Upper lobe of right lung (tissue), 1 donor: ENCODE measurements around the gene NLGN1. TPM values are rescaled to one million over a fixed set of nuclear protein-coding genes. Genes with fewer than 3 reads are reported as not detected.

ENCODE experiments used
- ATAC-seq: fragments of 200-7000 bp; cut with Tn5 transposase; one replicate; pipeline ENCODE4 v1.9.1; 2020; ENCODE audit warnings: mild to moderate bottlenecking, moderate library complexity
- DNase-seq: peaks from one replicate; pipeline ENCODE4 v3.0.0-alpha.2; 2020
- H3K27ac ChIP-seq: fragments of 200-600 bp; one replicate; pipeline ENCODE4 v1.8.0; 2022
- H3K27me3 ChIP-seq: fragments of 200-600 bp; one replicate; pipeline ENCODE4 v1.8.0; 2022; ENCODE audit warnings: mild to moderate bottlenecking
- H3K36me3 ChIP-seq: fragments of 200-600 bp; one replicate; pipeline ENCODE4 v1.8.0; 2022
- H3K4me1 ChIP-seq: fragments of 200-600 bp; one replicate; pipeline ENCODE4 v1.8.0; 2022
- H3K4me3 ChIP-seq: fragments of 200-600 bp; one replicate; pipeline ENCODE4 v1.8.0; 2022; ENCODE audit warnings: mild to moderate bottlenecking
- H3K9me3 ChIP-seq: fragments of 200-600 bp; one replicate; pipeline ENCODE4 v1.8.0; 2022
- intact Hi-C: fragments of 100-400 bp; cut with DNase I; formaldehyde crosslinking; loops from one replicate; pipeline ENCODE4 v1.11.0; 2022
- total RNA-seq: library from RNA; stranded (reverse); fragmentation: NEBNext Ultra II Directional; extraction: Animal tissue kit (Norgen Biotek cat#: 25700); gene quantifications from one replicate; pipeline ENCODE4 v1.2.1, GENCODE V29; 2021
- TF ChIP-seq, protein P1 (sequence below): fragments of 200-600 bp; IDR thresholded peaks from one replicate; pipeline ENCODE4 v1.8.0; 2022; ENCODE audit warnings: antibody characterized with exemption
- donor health status: DM: no; HTN: yes; CAD: no; lungs with severe emphysema.

The NLGN1 gene
- total RNA-seq, 1 donor from 2014 or later, result 3.3 TPM

DNA sequence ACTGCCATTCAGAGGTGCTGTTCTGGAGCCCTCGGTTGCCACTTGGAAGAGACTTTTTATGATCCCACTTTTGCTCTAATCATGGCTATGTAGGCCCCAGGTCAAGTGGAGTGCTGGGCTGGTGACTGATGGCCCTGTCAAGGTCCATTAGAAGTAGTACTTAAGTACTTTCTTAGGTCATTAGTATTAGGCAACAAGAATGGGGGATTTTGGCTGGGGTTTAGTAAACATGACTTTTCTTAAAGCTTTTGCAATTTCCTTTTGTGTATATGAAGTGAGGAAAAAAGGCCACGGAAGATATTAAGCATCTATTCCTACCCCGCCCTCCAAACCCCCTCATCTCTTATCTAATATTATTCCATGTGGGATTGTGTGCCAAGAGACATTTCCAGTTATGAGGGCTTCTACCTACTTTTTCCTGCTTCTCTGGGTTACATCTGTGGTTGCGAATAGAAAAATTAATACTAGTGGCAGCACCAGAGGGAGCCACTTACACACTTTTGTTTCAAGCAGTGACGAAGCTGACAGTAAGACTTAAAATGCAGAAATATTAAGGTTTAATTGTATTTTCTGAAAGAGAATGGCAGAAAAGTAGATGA, 13.9 kb downstream of the NLGN1 start:
- Histone ChIP-seq H3K9me3 (no peaks in the 10 kb centered on the region), H3K27ac (no peak overlapping the region), H3K27me3 (no peaks in the 10 kb centered on the region), H3K4me1 (no peaks in the 10 kb centered on the region), H3K36me3 (no peaks in the 10 kb centered on the region), H3K4me3 (no peak overlapping the region)
- TF ChIP-seq, protein P1, sequence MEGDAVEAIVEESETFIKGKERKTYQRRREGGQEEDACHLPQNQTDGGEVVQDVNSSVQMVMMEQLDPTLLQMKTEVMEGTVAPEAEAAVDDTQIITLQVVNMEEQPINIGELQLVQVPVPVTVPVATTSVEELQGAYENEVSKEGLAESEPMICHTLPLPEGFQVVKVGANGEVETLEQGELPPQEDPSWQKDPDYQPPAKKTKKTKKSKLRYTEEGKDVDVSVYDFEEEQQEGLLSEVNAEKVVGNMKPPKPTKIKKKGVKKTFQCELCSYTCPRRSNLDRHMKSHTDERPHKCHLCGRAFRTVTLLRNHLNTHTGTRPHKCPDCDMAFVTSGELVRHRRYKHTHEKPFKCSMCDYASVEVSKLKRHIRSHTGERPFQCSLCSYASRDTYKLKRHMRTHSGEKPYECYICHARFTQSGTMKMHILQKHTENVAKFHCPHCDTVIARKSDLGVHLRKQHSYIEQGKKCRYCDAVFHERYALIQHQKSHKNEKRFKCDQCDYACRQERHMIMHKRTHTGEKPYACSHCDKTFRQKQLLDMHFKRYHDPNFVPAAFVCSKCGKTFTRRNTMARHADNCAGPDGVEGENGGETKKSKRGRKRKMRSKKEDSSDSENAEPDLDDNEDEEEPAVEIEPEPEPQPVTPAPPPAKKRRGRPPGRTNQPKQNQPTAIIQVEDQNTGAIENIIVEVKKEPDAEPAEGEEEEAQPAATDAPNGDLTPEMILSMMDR, result peak; percentile 32
- DNase-seq, result no peak
- ATAC-seq, result peak; percentile 76
- intact Hi-C loops, result no loop called here

DNA sequence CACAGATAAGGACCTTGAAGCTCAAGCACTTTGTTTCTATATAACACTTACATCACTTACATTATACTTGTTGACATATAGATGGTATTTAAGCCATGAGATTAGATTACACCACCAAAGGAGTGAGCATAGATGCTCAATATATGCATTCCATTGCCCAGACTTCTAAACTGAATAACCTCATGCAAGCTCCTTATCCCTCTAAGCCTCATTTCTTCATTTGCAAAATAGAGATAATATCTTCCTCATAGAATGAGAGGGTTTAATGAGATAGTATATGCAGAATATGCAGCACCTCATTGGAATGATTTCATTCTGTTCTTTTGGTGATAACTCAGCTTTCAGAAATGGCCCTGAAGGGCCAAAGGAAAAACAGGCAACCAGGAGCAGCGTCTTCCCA, 18.5 kb downstream of the NLGN1 start:
- Histone ChIP-seq H3K36me3 (no peaks in the 10 kb centered on the region), H3K4me3 (no peak overlapping the region), H3K9me3 (no peaks in the 10 kb centered on the region), H3K27ac (no peak overlapping the region), H3K4me1 (no peaks in the 10 kb centered on the region), H3K27me3 (no peaks in the 10 kb centered on the region)
- DNase-seq (no peak), ATAC-seq (no peak)
- TF ChIP-seq, protein P1, result no peak
- intact Hi-C loops, result no loop called here

DNA sequence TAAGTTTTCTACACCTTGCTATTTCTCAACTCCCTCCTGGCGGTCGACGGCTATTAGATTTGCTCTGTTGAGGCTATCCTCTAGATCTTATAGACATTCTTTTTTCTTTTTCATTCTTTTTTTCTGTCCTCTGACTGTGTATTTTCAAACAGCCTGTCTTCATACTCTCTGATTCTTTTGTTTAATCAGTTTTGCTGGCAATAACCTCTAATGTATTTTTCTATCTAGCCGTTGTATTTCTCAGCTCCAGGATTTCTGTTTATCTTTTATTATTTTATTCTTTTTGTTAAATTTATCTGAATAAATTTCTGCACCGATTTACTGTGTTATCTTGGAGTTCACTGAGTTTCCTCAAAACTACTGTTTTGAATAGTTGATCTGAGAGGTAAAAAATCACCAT, 31.5 kb downstream of the NLGN1 start:
- no peak overlapping the region for H3K4me3 ChIP-seq
- DNase-seq (no peak), ATAC-seq (no peak)
- H3K4me1 ChIP-seq, result no peaks in the 10 kb centered on the region
- no peaks in the 10 kb centered on the region for H3K27me3 ChIP-seq
- H3K27ac ChIP-seq, result no peak overlapping the region
- TF ChIP-seq, protein P1, result no peak
- intact Hi-C loops, result no loop called here
- H3K36me3 ChIP-seq, result no peaks in the 10 kb centered on the region
- H3K9me3 ChIP-seq, result peaks cover 8% of the 10 kb centered on the region

DNA sequence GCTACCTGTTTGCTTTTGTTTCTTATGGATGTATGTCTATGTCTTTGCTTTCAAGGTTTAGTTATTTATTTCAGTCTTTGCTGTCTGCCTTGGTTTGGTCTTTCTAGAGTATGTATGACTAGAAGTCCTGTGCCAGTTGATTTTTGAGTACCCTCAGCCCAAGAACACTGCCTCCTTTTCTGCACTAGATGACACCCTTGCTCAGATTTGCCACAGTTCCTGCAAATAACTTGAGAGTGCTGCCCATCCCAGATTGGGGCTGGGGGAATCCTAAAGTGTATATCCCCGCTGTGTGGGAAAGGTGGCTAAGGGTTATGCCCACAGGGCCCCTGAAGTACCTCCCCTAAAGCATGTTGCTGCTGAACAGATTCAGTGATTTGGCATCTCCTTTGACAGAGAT, 32.0 kb downstream of the NLGN1 start:
- Histone ChIP-seq H3K27me3 (no peaks in the 10 kb centered on the region), H3K4me1 (no peaks in the 10 kb centered on the region), H3K27ac (no peak overlapping the region), H3K4me3 (no peak overlapping the region), H3K36me3 (no peaks in the 10 kb centered on the region), H3K9me3 (peaks cover 8% of the 10 kb centered on the region)
- DNase-seq, result no peak
- ATAC-seq, result no peak
- intact Hi-C loops, result no loop called here
- TF ChIP-seq, protein P1, result no peak

DNA sequence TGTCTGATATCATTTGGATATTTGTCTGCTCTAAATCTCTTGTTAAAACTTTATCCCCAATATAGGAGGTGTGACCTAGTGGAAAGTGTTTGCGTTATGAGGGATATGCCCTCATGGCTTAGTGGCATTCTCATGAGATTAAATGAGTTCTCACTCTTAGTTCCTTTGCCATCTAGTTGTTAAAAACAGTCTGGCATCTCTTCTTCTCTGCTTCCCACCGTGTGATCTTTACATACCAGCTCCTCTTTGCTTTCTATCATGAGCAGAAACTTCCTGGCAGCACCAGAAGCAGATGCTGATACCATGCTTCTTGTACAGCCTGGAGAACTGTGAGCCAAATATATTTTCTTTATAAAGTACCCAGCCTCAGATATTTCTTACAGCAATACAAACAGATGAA, 33.0 kb downstream of the NLGN1 start:
- intact Hi-C loops, result no loop called here
- H3K4me1 ChIP-seq, result no peaks in the 10 kb centered on the region
- H3K4me3 ChIP-seq, result no peak overlapping the region
- H3K36me3 ChIP-seq, result no peaks in the 10 kb centered on the region
- no peak overlapping the region for H3K27ac ChIP-seq
- TF ChIP-seq, protein P1, result no peak
- H3K9me3 ChIP-seq, result peaks cover 8% of the 10 kb centered on the region
- H3K27me3 ChIP-seq, result no peaks in the 10 kb centered on the region
- DNase-seq (no peak), ATAC-seq (no peak)

DNA sequence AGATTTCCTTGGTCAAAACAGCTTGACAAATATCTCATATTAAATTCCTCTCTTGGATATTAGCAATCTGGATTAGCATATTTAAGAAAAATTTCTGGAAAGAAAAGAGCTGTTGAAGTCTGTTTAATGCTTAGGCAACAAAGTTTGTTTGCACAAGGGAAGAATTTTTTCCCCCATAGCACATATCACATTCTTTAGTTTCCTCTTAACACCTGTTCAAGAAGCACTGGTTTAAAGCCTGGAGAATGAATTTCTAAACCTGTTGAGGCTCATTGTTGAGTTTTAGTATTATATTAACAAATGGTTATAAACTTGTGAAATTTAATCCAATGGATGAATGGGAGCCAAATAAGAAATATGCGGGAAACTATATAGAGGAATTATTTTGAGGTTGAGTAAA, 41.5 kb downstream of the NLGN1 start:
- Histone ChIP-seq H3K4me1 (no peaks in the 10 kb centered on the region), H3K9me3 (no peaks in the 10 kb centered on the region), H3K36me3 (no peaks in the 10 kb centered on the region), H3K27ac (no peak overlapping the region), H3K4me3 (no peak overlapping the region), H3K27me3 (no peaks in the 10 kb centered on the region)
- ATAC-seq, result no peak
- no peak for DNase-seq
- TF ChIP-seq, protein P1, result no peak
- intact Hi-C loops, result no loop called here
